ENCODE measurements around the gene ARL4D. TPM values are rescaled to one million over a fixed set of nuclear protein-coding genes. Genes with fewer than 3 reads are reported as not detected.

The ARL4D gene
- total RNA-seq, 1 experiment from 2014 or later, result 19.9 TPM

DNA sequence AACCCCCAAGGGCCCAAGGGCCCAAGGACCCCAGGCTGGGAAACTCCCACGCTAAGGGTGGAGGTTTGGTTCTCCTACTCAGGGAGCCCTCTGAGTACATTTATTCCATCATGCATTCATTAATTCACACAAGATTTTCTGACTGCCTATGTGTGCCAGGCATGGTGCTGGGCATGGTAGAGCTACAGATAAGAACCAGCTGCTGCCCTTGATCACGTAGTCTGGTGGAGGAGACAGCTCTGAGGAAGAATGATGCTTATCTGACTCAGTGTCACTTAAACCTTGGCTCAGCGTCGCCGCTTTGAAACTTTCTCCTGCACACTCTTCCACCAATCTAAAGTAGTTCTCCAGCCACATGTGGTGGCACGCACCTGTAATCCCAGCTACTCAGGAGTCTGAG, 3.6 kb upstream of the ARL4D start:
- BruUV-seq (replicated peaks), result no TSS peak
- TF ChIP-seq, protein P1, sequence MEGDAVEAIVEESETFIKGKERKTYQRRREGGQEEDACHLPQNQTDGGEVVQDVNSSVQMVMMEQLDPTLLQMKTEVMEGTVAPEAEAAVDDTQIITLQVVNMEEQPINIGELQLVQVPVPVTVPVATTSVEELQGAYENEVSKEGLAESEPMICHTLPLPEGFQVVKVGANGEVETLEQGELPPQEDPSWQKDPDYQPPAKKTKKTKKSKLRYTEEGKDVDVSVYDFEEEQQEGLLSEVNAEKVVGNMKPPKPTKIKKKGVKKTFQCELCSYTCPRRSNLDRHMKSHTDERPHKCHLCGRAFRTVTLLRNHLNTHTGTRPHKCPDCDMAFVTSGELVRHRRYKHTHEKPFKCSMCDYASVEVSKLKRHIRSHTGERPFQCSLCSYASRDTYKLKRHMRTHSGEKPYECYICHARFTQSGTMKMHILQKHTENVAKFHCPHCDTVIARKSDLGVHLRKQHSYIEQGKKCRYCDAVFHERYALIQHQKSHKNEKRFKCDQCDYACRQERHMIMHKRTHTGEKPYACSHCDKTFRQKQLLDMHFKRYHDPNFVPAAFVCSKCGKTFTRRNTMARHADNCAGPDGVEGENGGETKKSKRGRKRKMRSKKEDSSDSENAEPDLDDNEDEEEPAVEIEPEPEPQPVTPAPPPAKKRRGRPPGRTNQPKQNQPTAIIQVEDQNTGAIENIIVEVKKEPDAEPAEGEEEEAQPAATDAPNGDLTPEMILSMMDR (IDR thresholded peaks at IDR 0.05; ENCODE audit: insufficient read depth in 1 of 2, low read depth in 1 of 2, low read length in 1 of 2, severe bottlenecking in 1 of 2, unreplicated experiment in 1 of 2), result no peak
- no peak for DNase-seq
- Histone ChIP-seq H3K9me3 (no peaks in the 10 kb centered on the region), H3K4me3 (ENCODE audit: low read depth, low read length) (no peak overlapping the region), H3K27me3 (replicated peaks; ENCODE audit: control insufficient read depth, insufficient read depth, low read length) (no peaks in the 10 kb centered on the region), H3K4me1 (peaks cover 12% of the 10 kb centered on the region; the same call in 1 of the 2 replicates), H3K36me3 (ENCODE audit: control insufficient read depth, insufficient read depth, low read length) (no peaks in the 10 kb centered on the region)
- H3K4me3 Mint-ChIP-seq (ENCODE audit: unreplicated experiment), result no peak overlapping the region
- no peaks in the 10 kb centered on the region for H3K27me3 Mint-ChIP-seq (ENCODE audit: insufficient read depth, unreplicated experiment)
- intact Hi-C loops (cut with micrococcal nuclease; ENCODE audit: unreplicated experiment), result loop anchor here (2.0 kb wide), 1 partner anchor 26 kb away; no protein-coding TSS in a partner anchor
- no peaks in the 10 kb centered on the region for H3K9me3 Mint-ChIP-seq (ENCODE audit: unreplicated experiment)
- ChIA-PET CTCF (interaction anchor here (2.6 to 12.1 kb wide), 2 partner anchors 27 to 88 kb away, joined by 13 to 211 read pairs; partner anchors contain the start of gene DHX8), POLR2A (interaction anchor here (0.8 kb wide), 1 partner anchor 87 kb away, joined by 5 read pairs; no protein-coding TSS in a partner anchor)
- H3K4me1 Mint-ChIP-seq (ENCODE audit: low read depth, unreplicated experiment), result peaks cover 5% of the 10 kb centered on the region
- H3K27ac Mint-ChIP-seq (ENCODE audit: unreplicated experiment), result no peak overlapping the region
- H3K36me3 Mint-ChIP-seq (ENCODE audit: insufficient read depth, unreplicated experiment), result peaks cover 17% of the 10 kb centered on the region

DNA sequence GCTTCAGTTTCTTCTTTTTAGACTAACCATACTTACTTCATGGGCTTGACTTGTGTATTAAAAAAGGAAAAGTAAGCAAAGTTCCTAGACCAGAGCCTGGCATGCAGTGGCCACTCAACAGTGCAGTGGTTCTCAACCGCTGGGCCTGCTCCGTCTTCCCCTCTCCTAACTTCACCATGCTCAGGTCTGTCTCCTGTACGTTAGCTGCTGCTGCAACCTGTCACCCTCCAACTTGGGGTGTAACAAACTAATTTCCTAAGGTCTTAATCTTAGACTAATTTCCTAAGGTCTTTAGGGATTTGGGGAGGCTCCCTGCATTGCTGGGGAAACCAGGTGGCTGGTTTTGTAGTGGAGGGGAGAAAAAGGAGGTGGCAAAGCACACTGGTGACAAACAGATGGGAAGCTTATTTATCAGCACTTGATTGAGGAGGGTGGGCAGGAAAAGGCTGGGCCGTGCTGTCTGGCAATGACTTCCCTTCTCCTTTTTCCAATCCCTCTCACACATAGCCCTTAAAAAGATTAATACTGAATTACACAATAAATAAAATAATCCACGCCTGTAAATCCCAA, 2.2 kb upstream of the ARL4D start:
- H3K9me3 ChIP-seq, result no peaks in the 10 kb centered on the region
- no peak overlapping the region for H3K4me3 ChIP-seq (ENCODE audit: low read depth, low read length)
- H3K9me3 Mint-ChIP-seq (ENCODE audit: unreplicated experiment), result no peaks in the 10 kb centered on the region
- 0 out of 2 replicates have a peak, but pooled peaks cover 1% of the 10 kb centered on the region for H3K36me3 ChIP-seq (ENCODE audit: control insufficient read depth, insufficient read depth, low read length)
- ChIA-PET POLR2A (interaction anchor here (0.7 kb wide), 1 partner anchor 369 kb away, joined by 3 read pairs; no protein-coding TSS in a partner anchor), CTCF (interaction anchor here (12.1 kb wide), 1 partner anchor 86 kb away, joined by 211 read pairs; the partner anchor contains the start of gene DHX8)
- TF ChIP-seq, protein P1 (IDR thresholded peaks at IDR 0.05; ENCODE audit: insufficient read depth in 1 of 2, low read depth in 1 of 2, low read length in 1 of 2, severe bottlenecking in 1 of 2, unreplicated experiment in 1 of 2), result no peak
- BruUV-seq (replicated peaks), result no TSS peak
- DNase-seq, result no peak
- no peaks in the 10 kb centered on the region for H3K27me3 ChIP-seq (replicated peaks; ENCODE audit: control insufficient read depth, insufficient read depth, low read length)
- H3K4me1 ChIP-seq, result peaks cover 14% of the 10 kb centered on the region; the same call in 1 of the 2 replicates
- no peaks in the 10 kb centered on the region for H3K27me3 Mint-ChIP-seq (ENCODE audit: insufficient read depth, unreplicated experiment)
- no peak overlapping the region for H3K4me3 Mint-ChIP-seq (ENCODE audit: unreplicated experiment)
- H3K4me1 Mint-ChIP-seq (ENCODE audit: low read depth, unreplicated experiment), result peaks cover 17% of the 10 kb centered on the region
- peaks cover 28% of the 10 kb centered on the region for H3K36me3 Mint-ChIP-seq (ENCODE audit: insufficient read depth, unreplicated experiment)
- intact Hi-C loops (cut with micrococcal nuclease; ENCODE audit: unreplicated experiment), result no loop called here
- no peak overlapping the region for H3K27ac Mint-ChIP-seq (ENCODE audit: unreplicated experiment)

DNA sequence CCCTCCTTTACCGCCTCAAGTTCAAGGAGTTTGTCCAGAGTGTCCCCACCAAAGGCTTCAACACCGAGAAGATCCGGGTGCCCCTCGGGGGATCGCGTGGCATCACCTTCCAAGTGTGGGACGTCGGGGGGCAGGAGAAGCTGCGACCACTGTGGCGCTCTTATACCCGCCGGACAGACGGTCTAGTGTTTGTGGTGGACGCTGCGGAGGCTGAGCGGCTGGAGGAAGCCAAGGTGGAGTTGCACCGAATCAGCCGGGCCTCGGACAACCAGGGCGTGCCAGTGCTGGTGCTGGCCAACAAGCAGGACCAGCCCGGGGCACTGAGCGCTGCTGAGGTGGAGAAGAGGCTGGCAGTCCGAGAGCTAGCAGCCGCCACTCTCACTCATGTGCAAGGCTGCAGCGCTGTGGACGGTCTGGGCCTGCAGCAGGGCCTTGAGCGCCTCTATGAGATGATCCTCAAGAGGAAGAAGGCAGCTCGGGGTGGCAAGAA, 1.1 kb downstream of the ARL4D start:
- no peaks in the 10 kb centered on the region for H3K27me3 Mint-ChIP-seq (ENCODE audit: insufficient read depth, unreplicated experiment)
- peak overlapping the region; percentile 92 for H3K27ac Mint-ChIP-seq (ENCODE audit: unreplicated experiment)

More for the DNA sequence above, 1.1 kb downstream of the ARL4D start:
- peak overlapping the region; percentile 93; the same call in 1 of the 2 replicates for H3K4me3 ChIP-seq (ENCODE audit: low read depth, low read length)
- 0 out of 2 replicates have a peak, but pooled peaks cover 1% of the 10 kb centered on the region for H3K36me3 ChIP-seq (ENCODE audit: control insufficient read depth, insufficient read depth, low read length)
- TF ChIP-seq, protein P1 (IDR thresholded peaks at IDR 0.05; ENCODE audit: insufficient read depth in 1 of 2, low read depth in 1 of 2, low read length in 1 of 2, severe bottlenecking in 1 of 2, unreplicated experiment in 1 of 2), result no peak
- no peak for DNase-seq
- H3K27me3 ChIP-seq (replicated peaks; ENCODE audit: control insufficient read depth, insufficient read depth, low read length), result no peaks in the 10 kb centered on the region
- H3K36me3 Mint-ChIP-seq (ENCODE audit: insufficient read depth, unreplicated experiment), result peaks cover 28% of the 10 kb centered on the region
- H3K4me1 ChIP-seq, result peaks cover 14% of the 10 kb centered on the region; the same call in 1 of the 2 replicates
- ChIA-PET POLR2A (interaction anchor here (0.5 to 1.8 kb wide), 7 partner anchors 12 to 471 kb away, joined by 3 to 34 read pairs (median 7); partner anchors contain the start of gene DHX8), CTCF (interaction anchor here (12.1 kb wide), 1 partner anchor 83 kb away, joined by 211 read pairs; the partner anchor contains the start of gene DHX8)
- H3K4me1 Mint-ChIP-seq (ENCODE audit: low read depth, unreplicated experiment), result peaks cover 11% of the 10 kb centered on the region
- H3K9me3 Mint-ChIP-seq (ENCODE audit: unreplicated experiment), result no peaks in the 10 kb centered on the region
- BruUV-seq (replicated peaks), result no TSS peak
- H3K9me3 ChIP-seq, result no peaks in the 10 kb centered on the region
- intact Hi-C loops (cut with micrococcal nuclease; ENCODE audit: unreplicated experiment), result loop anchor here (2.0 kb wide), 1 partner anchor 31 kb away; no protein-coding TSS in a partner anchor
- H3K4me3 Mint-ChIP-seq (ENCODE audit: unreplicated experiment), result peak overlapping the region; percentile 91

All from Caco-2 (cell line).